Measurements from ENCODE around the gene ACP1. TPM values are rescaled to one million over a fixed set of nuclear protein-coding genes. Genes with fewer than 3 reads are reported as not detected.
"Not testable (repeated sequence)": the region's sequence is repeated elsewhere in the genome, so short reads cannot be mapped to it uniquely, and the experiment has no call there.

The ACP1 gene
- total RNA-seq, 3 donors from 2014 or later, result 84.0 to 109 (median 84.2) TPM

- Histone ChIP-seq H3K9me3 (no peaks in the 10 kb centered on the region), H3K27me3 (no peaks in the 10 kb centered on the region), H3K27ac (no peak overlapping the region), H3K36me3 (no peaks in the 10 kb centered on the region), H3K4me1 (no peaks in the 10 kb centered on the region), H3K4me3 (no peak overlapping the region)
- TF ChIP-seq POLR2AphosphoS5 (IDR thresholded peaks at IDR 0.05) (no peak), POLR2A (IDR thresholded peaks at IDR 0.05) (no peak)
- TF ChIP-seq, protein P1, sequence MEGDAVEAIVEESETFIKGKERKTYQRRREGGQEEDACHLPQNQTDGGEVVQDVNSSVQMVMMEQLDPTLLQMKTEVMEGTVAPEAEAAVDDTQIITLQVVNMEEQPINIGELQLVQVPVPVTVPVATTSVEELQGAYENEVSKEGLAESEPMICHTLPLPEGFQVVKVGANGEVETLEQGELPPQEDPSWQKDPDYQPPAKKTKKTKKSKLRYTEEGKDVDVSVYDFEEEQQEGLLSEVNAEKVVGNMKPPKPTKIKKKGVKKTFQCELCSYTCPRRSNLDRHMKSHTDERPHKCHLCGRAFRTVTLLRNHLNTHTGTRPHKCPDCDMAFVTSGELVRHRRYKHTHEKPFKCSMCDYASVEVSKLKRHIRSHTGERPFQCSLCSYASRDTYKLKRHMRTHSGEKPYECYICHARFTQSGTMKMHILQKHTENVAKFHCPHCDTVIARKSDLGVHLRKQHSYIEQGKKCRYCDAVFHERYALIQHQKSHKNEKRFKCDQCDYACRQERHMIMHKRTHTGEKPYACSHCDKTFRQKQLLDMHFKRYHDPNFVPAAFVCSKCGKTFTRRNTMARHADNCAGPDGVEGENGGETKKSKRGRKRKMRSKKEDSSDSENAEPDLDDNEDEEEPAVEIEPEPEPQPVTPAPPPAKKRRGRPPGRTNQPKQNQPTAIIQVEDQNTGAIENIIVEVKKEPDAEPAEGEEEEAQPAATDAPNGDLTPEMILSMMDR (IDR thresholded peaks at IDR 0.05), result no peak
- no peak for DNase-seq (ENCODE audit: low spot score in 2 of 2)
- intact Hi-C loops (cut with DNase I; ENCODE audit: low total_unique reads), result no loop called here
Observed at GRCh38 chr2:309954-310510, 45.3 kb downstream of the ACP1 start.

DNA sequence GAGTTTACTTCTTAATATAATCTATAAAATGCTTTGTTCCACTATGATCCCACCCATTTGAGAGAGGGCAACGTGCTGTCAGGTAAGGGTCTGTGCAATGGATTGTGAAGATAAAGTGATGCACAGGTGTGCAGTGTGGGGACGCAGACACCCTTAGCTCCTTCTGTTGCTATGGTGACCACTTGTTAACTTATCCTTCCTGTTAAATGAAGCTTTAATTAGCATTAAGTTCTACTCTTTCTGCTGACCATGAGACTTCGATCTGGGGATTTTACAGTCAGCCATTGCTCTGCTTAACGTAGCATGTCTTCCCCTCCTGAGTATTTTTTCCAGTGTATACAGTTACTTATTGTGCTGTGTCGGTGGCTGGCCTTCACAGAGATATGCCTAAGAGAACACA is 46.2 kb downstream of the ACP1 start:
- no peak for TF ChIP-seq POLR2A (IDR thresholded peaks at IDR 0.05)
- no peak for TF ChIP-seq POLR2AphosphoS5 (IDR thresholded peaks at IDR 0.05)
- TF ChIP-seq, protein P1 (IDR thresholded peaks at IDR 0.05), result no peak
- no peak overlapping the region for H3K27ac ChIP-seq
- H3K36me3 ChIP-seq, result no peaks in the 10 kb centered on the region
- H3K27me3 ChIP-seq, result no peaks in the 10 kb centered on the region
- H3K4me1 ChIP-seq, result no peaks in the 10 kb centered on the region
- intact Hi-C loops (cut with DNase I; ENCODE audit: low total_unique reads), result no loop called here
- no peak for DNase-seq (ENCODE audit: low spot score in 2 of 2)
- H3K4me3 ChIP-seq, result no peak overlapping the region
- no peaks in the 10 kb centered on the region for H3K9me3 ChIP-seq

GRCh38 chr2:313991-314390 is 49.2 kb downstream of the ACP1 start:
- no peak overlapping the region for H3K4me3 ChIP-seq
- no peaks in the 10 kb centered on the region for H3K27me3 ChIP-seq
- no peaks in the 10 kb centered on the region for H3K9me3 ChIP-seq
- no peaks in the 10 kb centered on the region for H3K4me1 ChIP-seq
- no peaks in the 10 kb centered on the region for H3K36me3 ChIP-seq
- DNase-seq (ENCODE audit: low spot score in 2 of 2), result no peak
- no peak overlapping the region for H3K27ac ChIP-seq
- TF ChIP-seq POLR2A (IDR thresholded peaks at IDR 0.05) (no peak), POLR2AphosphoS5 (IDR thresholded peaks at IDR 0.05) (no peak)
- TF ChIP-seq, protein P1 (IDR thresholded peaks at IDR 0.05), result no peak
- intact Hi-C loops (cut with DNase I; ENCODE audit: low total_unique reads), result no loop called here

DNA sequence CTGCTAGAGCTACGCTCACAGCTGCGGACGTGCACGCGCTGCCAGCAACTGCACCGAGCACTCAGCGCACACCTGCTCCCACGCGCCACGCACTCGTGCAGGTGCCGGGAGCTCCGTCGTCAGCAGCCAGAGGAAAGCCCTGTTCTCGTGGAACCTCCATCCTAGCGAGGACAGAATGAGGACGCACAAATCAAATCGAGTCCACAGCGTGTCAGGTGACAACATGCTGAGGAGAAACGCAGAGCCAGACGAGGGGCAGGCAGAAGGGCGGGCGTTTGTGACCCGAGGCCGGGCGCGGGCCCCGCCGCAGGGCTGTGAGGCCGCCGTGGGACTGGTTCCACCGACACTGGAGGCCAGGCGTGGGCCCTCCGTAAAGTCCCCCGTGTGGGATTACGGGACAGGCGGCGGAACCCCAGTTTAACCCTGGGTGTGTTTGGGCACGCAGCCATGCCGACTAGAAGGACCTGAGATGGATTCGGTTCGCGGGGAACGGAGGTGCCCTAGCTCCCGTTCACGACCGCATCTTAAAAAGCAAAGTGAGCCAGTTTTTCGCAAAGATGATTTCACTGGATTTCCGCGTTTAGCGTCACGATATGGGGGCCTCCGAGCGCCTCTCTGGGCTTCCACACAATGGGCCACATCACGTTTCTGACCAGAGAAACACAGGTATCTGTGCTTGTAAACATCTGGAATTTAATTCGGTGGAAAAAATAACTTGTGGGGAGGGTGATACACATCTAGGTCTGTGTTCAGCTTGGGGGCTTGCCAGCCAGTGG is 50.0 kb downstream of the ACP1 start:
- intact Hi-C loops (cut with DNase I; ENCODE audit: low total_unique reads), result no loop called here
- H3K27me3 ChIP-seq, result no peaks in the 10 kb centered on the region
- DNase-seq (ENCODE audit: low spot score in 2 of 2), result no peak
- TF ChIP-seq POLR2A (IDR thresholded peaks at IDR 0.05) (no peak), POLR2AphosphoS5 (IDR thresholded peaks at IDR 0.05) (no peak)
- TF ChIP-seq, protein P1 (IDR thresholded peaks at IDR 0.05), result no peak
- no peak overlapping the region for H3K27ac ChIP-seq
- no peaks in the 10 kb centered on the region for H3K4me1 ChIP-seq
- H3K9me3 ChIP-seq, result no peaks in the 10 kb centered on the region
- H3K4me3 ChIP-seq, result no peak overlapping the region
- H3K36me3 ChIP-seq, result no peaks in the 10 kb centered on the region

DNA sequence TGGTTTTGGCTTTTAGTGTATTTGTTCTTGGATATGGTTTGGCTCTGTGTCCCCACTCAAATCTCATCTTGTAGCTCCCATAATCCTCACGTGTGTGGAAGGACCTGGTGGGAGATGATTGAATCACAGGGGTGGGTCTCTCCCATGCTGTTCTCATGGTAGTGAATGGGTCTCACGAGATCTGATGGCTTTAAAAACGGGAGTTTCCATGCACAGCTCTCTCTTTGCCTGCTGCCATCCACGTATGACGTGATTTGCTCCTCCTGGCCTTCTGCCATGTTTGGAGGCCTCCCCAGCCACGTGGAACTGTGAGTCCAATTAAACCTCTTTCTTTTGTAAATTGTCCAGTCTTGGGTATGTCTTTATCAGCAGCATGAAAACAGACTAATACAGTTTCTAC is 51.2 kb downstream of the ACP1 start:
- H3K36me3 ChIP-seq; H3K4me1 ChIP-seq; DNase-seq (ENCODE audit: low spot score in 2 of 2); H3K27me3 ChIP-seq; H3K4me3 ChIP-seq; intact Hi-C loops (cut with DNase I; ENCODE audit: low total_unique reads); H3K27ac ChIP-seq; H3K9me3 ChIP-seq: not testable (repeated sequence)

Measured in breast epithelium (tissue), 4 donors.